ENCODE data around the gene IGSF21. TPM values are rescaled to one million over a fixed set of nuclear protein-coding genes. Genes with fewer than 3 reads are reported as not detected.

IGSF21 gene
- total RNA-seq, 1 experiment from 2014 or later: not detected

- Mint-ChIP-seq H3K4me3 (ENCODE audit: low read depth, unreplicated experiment) (no peak overlapping the region), H3K9me3 (ENCODE audit: low read depth, unreplicated experiment) (no peaks in the 10 kb centered on the region), H3K4me1 (ENCODE audit: low read depth, unreplicated experiment) (no peaks in the 10 kb centered on the region), H3K36me3 (ENCODE audit: insufficient read depth, unreplicated experiment) (no peaks in the 10 kb centered on the region), H3K27me3 (ENCODE audit: unreplicated experiment) (peaks cover 95% of the 10 kb centered on the region), H3K27ac (ENCODE audit: unreplicated experiment) (no peak overlapping the region)
- no peak for DNase-seq
- intact Hi-C loops (cut with micrococcal nuclease; ENCODE audit: unreplicated experiment): no loop called here
- no peak for TF ChIP-seq CTCF (IDR thresholded peaks at IDR 0.05; ENCODE audit: unreplicated experiment)
- CTCF ChIA-PET: no interaction called here
- BruUV-seq (replicated peaks): no TSS peak
Observed at GRCh38 chr1:18249631-18250030, 142.0 kb downstream of the IGSF21 start.

GRCh38 chr1:18253093-18253492 lies 145.5 kb downstream of the IGSF21 start:
- H3K36me3 Mint-ChIP-seq (ENCODE audit: insufficient read depth, unreplicated experiment): no peaks in the 10 kb centered on the region
- intact Hi-C loops (cut with micrococcal nuclease; ENCODE audit: unreplicated experiment): no loop called here
- CTCF ChIA-PET: no interaction called here
- no peak overlapping the region for H3K4me3 Mint-ChIP-seq (ENCODE audit: low read depth, unreplicated experiment)
- no peak overlapping the region for H3K27ac Mint-ChIP-seq (ENCODE audit: unreplicated experiment)
- H3K9me3 Mint-ChIP-seq (ENCODE audit: low read depth, unreplicated experiment): peaks cover 3% of the 10 kb centered on the region
- TF ChIP-seq CTCF (IDR thresholded peaks at IDR 0.05; ENCODE audit: unreplicated experiment): no peak
- peaks cover 99% of the 10 kb centered on the region for H3K27me3 Mint-ChIP-seq (ENCODE audit: unreplicated experiment)
- BruUV-seq (replicated peaks): no TSS peak
- no peaks in the 10 kb centered on the region for H3K4me1 Mint-ChIP-seq (ENCODE audit: low read depth, unreplicated experiment)
- DNase-seq: no peak

- no peak for TF ChIP-seq CTCF (IDR thresholded peaks at IDR 0.05; ENCODE audit: unreplicated experiment)
- Mint-ChIP-seq H3K4me1 (ENCODE audit: low read depth, unreplicated experiment) (no peaks in the 10 kb centered on the region), H3K36me3 (ENCODE audit: insufficient read depth, unreplicated experiment) (no peaks in the 10 kb centered on the region), H3K9me3 (ENCODE audit: low read depth, unreplicated experiment) (peaks cover 3% of the 10 kb centered on the region), H3K4me3 (ENCODE audit: low read depth, unreplicated experiment) (no peak overlapping the region), H3K27me3 (ENCODE audit: unreplicated experiment) (peaks cover 99% of the 10 kb centered on the region), H3K27ac (ENCODE audit: unreplicated experiment) (no peak overlapping the region)
- CTCF ChIA-PET: no interaction called here
- intact Hi-C loops (cut with micrococcal nuclease; ENCODE audit: unreplicated experiment): no loop called here
- peak; percentile 50 for DNase-seq
- no TSS peak for BruUV-seq (replicated peaks)
Observed at GRCh38 chr1:18256282-18257235, 149.0 kb downstream of the IGSF21 start.

- Mint-ChIP-seq H3K27me3 (ENCODE audit: unreplicated experiment) (peaks cover 99% of the 10 kb centered on the region), H3K36me3 (ENCODE audit: insufficient read depth, unreplicated experiment) (no peaks in the 10 kb centered on the region), H3K4me1 (ENCODE audit: low read depth, unreplicated experiment) (no peaks in the 10 kb centered on the region), H3K27ac (ENCODE audit: unreplicated experiment) (no peak overlapping the region), H3K4me3 (ENCODE audit: low read depth, unreplicated experiment) (no peak overlapping the region), H3K9me3 (ENCODE audit: low read depth, unreplicated experiment) (peaks cover 3% of the 10 kb centered on the region)
- intact Hi-C loops (cut with micrococcal nuclease; ENCODE audit: unreplicated experiment): no loop called here
- CTCF ChIA-PET: no interaction called here
- TF ChIP-seq CTCF (IDR thresholded peaks at IDR 0.05; ENCODE audit: unreplicated experiment): no peak
- no TSS peak for BruUV-seq (replicated peaks)
- no peak for DNase-seq
Observed at GRCh38 chr1:18257778-18258177, 150.2 kb downstream of the IGSF21 start.
